ENCODE measurements around the gene GABARAPL1. TPM values are rescaled to one million over a fixed set of nuclear protein-coding genes. Genes with fewer than 3 reads are reported as not detected.

GABARAPL1 gene
- total and polyA plus RNA-seq, 10 of the 15 experiments (the other 5 are each of a cell fraction or from before 2014, with no cell fraction given), result 0.42 to 3.7 (median 1.4) TPM

- WGBS (ENCODE audit: insufficient coverage, insufficient replicate concordance, low lambda C conversion rate, missing lambda C conversion rate), result 34% methylated on average over 5 of the region's 5 CpGs
- ATAC-seq, result no peak
- no peaks in the 10 kb centered on the region for H3K79me2 ChIP-seq (ENCODE audit: control insufficient read depth, insufficient read depth, low read length)
- no peaks in the 10 kb centered on the region for H4K20me1 ChIP-seq (ENCODE audit: control insufficient read depth, insufficient read depth)
- ChIA-PET RAD21 (ENCODE audit: unreplicated experiment) (no interaction called here), CTCF (no interaction called here), SMC1A (ENCODE audit: uncharacterized antibody, unreplicated experiment) (interaction anchor here (1.1 kb wide), 1 partner anchor 168 kb away, joined by 3 read pairs; no protein-coding TSS in a partner anchor), POLR2A (no interaction called here)
- no peak overlapping the region for H2AFZ ChIP-seq (ENCODE audit: control insufficient read depth, low read depth, low read length)
- intact Hi-C loops (cut with micrococcal nuclease; ENCODE audit: unreplicated experiment), result no loop called here
- peaks cover 9% of the 10 kb centered on the region for H3K4me1 ChIP-seq (ENCODE audit: control insufficient read depth, insufficient read depth, low read length)
- no peak overlapping the region for H3K27ac ChIP-seq (ENCODE audit: control insufficient read depth, insufficient read depth)
- no peak for TF ChIP-seq E4F1 (IDR thresholded peaks at IDR 0.05; ENCODE audit: borderline replicate concordance, partially characterized antibody)
- TF ChIP-seq ZNF687 (IDR thresholded peaks at IDR 0.05), result no peak
- TF ChIP-seq CBX3 (IDR thresholded peaks at IDR 0.05; ENCODE audit: borderline replicate concordance, low read depth), result no peak
- TF ChIP-seq BCLAF1 (IDR thresholded peaks at IDR 0.05), result no peak
- TF ChIP-seq NKRF (conservative IDR thresholded peaks at IDR 0.05), result no peak
- no peak for TF ChIP-seq RUNX3 (IDR thresholded peaks at IDR 0.05; ENCODE audit: low read length)
- H3K27me3 ChIP-seq (replicated peaks in 1 of 2; ENCODE audit: control insufficient read depth in 2 of 2, insufficient read depth in 2 of 2, low read length in 1 of 2), result no peaks in the 10 kb centered on the region
- H3K9me3 ChIP-seq (replicated peaks; ENCODE audit: control insufficient read depth, insufficient read depth, low read length), result no peaks in the 10 kb centered on the region; the same call in 2 of the 3 replicates
- no peak overlapping the region for H3K4me2 ChIP-seq (ENCODE audit: control insufficient read depth, insufficient read depth)
- in situ Hi-C loops (cut with MboI), result no loop called here
- no peak overlapping the region for H3K4me3 ChIP-seq
- no peak for DNase-seq (ENCODE audit: low read depth, low spot score)
- no peaks in the 10 kb centered on the region for H3K36me3 ChIP-seq (ENCODE audit: control insufficient read depth in 2 of 2, insufficient read depth in 2 of 2, low read length in 1 of 2)
- H3K9ac ChIP-seq (ENCODE audit: control insufficient read depth, insufficient read depth, low read length), result no peak overlapping the region
- no TSS peak for BruUV-seq (replicated peaks)
- no peak for FAIRE-seq
These were observed 14.8 kb upstream of the GABARAPL1 start for GRCh38 chr12:10197879-10198278.

All from GM12878 (cell line).